HG03439 (cell line): ENCODE results near the gene SPATA3.
"Not testable (repeated sequence)": the region's sequence is repeated elsewhere in the genome, so short reads cannot be mapped to it uniquely, and the experiment has no call there.

Experiments
- ATAC-seq: cut with Tn5 transposase; IDR thresholded peaks from one replicate; pipeline ENCODE4 v1.9.1; 2021; ENCODE audit warnings: mild to moderate bottlenecking, moderate library complexity; ENCODE audit not compliant: unreplicated experiment

Gene SPATA3

GRCh38 chr2:230968314-230968713 lies 27.6 kb upstream of the SPATA3 start:
- ATAC-seq, result not testable (repeated sequence)

GRCh38 chr2:230968921-230969658 lies 26.8 kb upstream of the SPATA3 start:
- ATAC-seq, result no peak

GRCh38 chr2:230969659-230970015 lies 26.3 kb upstream of the SPATA3 start:
- no peak for ATAC-seq

- no peak for ATAC-seq
These were observed 23.9 kb upstream of the SPATA3 start for GRCh38 chr2:230972046-230972445.

- ATAC-seq, result peak; percentile 83
These were observed 21.6 kb upstream of the SPATA3 start for GRCh38 chr2:230974096-230974913.

DNA sequence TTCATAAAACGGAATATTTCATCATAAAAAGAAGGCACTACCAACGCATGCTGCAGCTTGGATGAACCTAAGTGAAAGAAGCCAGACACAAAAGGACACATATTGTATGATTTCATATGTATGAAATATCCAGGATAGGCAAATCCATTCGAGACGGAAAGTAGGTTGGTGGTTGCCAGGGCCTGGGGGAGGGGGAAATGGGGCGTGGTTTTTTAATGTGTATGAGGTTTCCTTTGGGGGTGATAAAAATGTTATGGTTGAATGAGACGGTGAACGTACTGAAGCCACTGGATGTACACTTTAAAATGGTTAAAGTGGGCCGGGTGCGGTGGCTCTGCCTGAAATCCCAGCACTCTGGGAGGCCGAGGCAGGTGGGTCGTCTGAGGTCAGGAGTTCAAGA lies 20.0 kb upstream of the SPATA3 start:
- ATAC-seq, result no peak

GRCh38 chr2:230976671-230977171 lies 19.2 kb upstream of the SPATA3 start:
- no peak for ATAC-seq

GRCh38 chr2:230980468-230980867 lies 15.5 kb upstream of the SPATA3 start:
- ATAC-seq, result no peak

GRCh38 chr2:230981704-230982103 lies 14.2 kb upstream of the SPATA3 start:
- no peak for ATAC-seq

GRCh38 chr2:230982126-230982525 lies 13.8 kb upstream of the SPATA3 start:
- no peak for ATAC-seq

GRCh38 chr2:230982528-230982927 lies 13.4 kb upstream of the SPATA3 start:
- ATAC-seq, result no peak

DNA sequence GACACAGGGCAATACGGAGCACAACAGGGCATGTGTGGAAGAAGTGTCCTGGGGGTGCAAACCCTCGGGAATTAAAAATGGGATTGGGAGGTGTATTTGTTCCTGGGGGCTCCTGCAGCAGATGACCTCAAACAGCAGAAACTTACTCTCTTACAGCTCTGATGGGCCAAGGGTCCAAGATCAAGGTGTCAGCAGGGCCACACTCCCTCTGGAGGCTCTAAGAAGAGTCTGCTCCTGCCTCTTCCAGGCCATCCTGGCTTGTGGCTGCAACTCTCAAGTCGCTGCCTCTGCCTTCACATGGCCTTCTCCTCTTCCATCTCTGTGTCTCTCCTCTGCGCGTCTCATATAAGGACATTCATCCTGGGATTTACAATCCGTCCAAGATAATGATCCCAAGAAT lies 12.4 kb upstream of the SPATA3 start:
- no peak for ATAC-seq

- peak; percentile 77 for ATAC-seq
These were observed 11.3 kb upstream of the SPATA3 start for GRCh38 chr2:230984393-230985220.

- ATAC-seq, result no peak
These were observed 10.2 kb upstream of the SPATA3 start for GRCh38 chr2:230985519-230986231.

GRCh38 chr2:230986520-230987136 lies 9.3 kb upstream of the SPATA3 start:
- ATAC-seq, result no peak

DNA sequence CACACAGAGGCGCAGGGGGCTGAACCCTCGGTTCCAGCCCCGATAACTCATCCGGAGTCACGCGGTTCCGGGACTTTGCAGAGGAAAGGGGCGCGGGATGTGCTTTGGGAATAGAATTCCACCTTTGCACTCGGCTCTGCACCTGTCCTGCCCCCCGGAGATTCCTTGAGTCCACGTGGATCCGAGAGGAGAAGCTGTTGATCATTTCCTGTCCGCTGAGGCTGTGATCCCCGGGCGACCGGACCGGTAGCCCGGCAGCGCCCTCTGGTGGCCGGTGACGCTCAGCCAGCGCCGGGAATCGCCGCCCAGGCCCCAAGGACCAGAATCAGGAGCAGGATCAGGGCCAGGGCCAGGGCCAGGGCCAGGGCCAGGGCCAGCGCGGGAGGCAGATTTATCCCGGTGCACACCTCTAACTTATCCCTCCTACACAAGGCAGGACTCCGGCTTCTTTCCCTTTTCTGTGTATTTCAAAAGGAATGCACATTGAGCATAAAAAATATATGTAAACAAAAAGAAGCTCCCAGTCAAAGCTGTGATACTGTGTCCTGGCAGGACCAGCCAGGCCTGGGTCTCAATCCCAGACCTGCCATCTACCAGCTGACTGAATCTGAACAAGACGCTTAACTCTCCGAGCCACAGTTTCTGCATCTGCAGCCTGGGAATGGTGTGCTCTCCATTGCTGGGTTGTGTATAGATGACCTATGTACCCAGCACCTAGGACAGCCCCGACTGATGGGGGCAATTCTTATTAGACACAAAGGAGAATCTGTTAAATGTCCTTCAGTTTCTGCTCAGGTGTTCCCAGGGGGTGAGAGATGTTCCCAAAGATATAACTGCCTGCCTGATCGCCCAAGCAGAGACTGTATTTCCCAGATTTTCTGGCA lies 8.5 kb upstream of the SPATA3 start:
- peak; percentile 30 for ATAC-seq

- ATAC-seq, result no peak
These were observed 6.2 kb upstream of the SPATA3 start for GRCh38 chr2:230989731-230990130.

DNA sequence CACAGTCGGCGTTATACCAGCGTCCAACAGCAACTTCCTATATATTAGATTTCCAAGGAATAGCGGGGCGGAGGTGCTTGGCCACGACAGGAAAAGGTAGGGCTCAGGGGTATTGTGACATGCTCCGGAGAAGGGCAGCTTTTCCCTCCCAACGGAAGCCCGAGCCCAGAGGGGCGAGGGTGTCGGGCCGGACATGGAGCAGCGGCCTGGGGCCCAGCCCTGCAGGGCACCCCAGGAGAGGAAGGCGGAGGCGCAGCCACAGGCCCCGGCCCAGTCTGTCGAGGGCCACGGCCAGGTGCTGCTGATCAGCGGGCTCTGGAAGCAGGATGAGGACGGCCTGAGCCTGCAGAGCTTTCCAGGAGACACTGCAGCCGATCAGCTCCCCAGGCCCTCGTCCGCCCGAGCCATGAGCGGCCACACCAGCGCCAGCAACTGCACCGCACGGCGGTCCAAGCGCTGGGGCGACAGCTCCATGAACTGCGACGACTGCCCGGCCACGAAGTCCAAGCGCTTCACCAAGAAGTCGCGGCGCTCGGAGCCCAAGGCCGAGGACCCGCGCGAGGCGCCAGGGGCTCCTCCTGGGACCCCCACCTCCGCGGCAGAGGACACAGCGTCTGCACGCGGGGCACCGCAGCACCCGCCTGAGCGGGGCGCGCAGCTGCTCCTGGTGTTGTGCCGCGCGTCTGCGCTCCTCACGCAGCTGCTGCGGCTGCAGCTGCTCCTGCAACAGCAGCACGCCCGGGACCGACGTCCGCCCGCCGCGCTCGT lies 5.6 kb upstream of the SPATA3 start:
- ATAC-seq, result no peak

GRCh38 chr2:230990899-230991150 lies 5.1 kb upstream of the SPATA3 start:
- no peak for ATAC-seq
